HEK293 (cell line): Measurements from ENCODE around the gene DCTN1.

ENCODE experiments used
- BCL11A ChIP-seq: fragments of 450-650 bp; formaldehyde crosslinking; IDR thresholded peaks from 2 replicates; pipeline ENCODE4 v1.5.1; 2016; ENCODE audit warnings: low read depth, missing biosample characterization, missing genetic modification characterization
- ZBTB7A ChIP-seq: fragments of 450-650 bp; formaldehyde crosslinking; IDR thresholded peaks from 2 replicates; pipeline ENCODE4 v1.5.1; 2016; ENCODE audit warnings: low read depth, missing biosample characterization, missing genetic modification characterization
- ZNF132 ChIP-seq: fragments of 450-650 bp; formaldehyde crosslinking; IDR thresholded peaks from 2 replicates; pipeline ENCODE4 v1.5.1; 2017; ENCODE audit warnings: missing biosample characterization, missing genetic modification characterization, borderline replicate concordance
- ZNF138 ChIP-seq: fragments of 450-650 bp; formaldehyde crosslinking; IDR thresholded peaks from 2 replicates; pipeline ENCODE4 v1.5.1; 2016; ENCODE audit warnings: missing biosample characterization, missing genetic modification characterization, borderline replicate concordance
- ZNF140 ChIP-seq: fragments of 450-650 bp; formaldehyde crosslinking; IDR thresholded peaks from 2 replicates; pipeline ENCODE4 v1.5.1; 2016; ENCODE audit warnings: missing biosample characterization, missing genetic modification characterization
- ZNF274 ChIP-seq, 2 experiments: fragments of 200-500 bp in 1 of 2; fragments of 450-650 bp in 1 of 2; sonication (Bioruptor generic) in 1 of 2; formaldehyde crosslinking in 1 of 2; IDR thresholded peaks; 2 replicates each; pipeline versions ENCODE4 v1.5.1 to v1.6.1; 2014 to 2016; ENCODE audit warnings: borderline replicate concordance in 1 of 2, inconsistent platforms in 1 of 2, low read length in 1 of 2, missing biosample characterization in 1 of 2, missing genetic modification characterization in 1 of 2
- ZNF48 ChIP-seq: fragments of 450-650 bp; formaldehyde crosslinking; IDR thresholded peaks from 2 replicates; pipeline ENCODE4 v1.5.1; 2016; ENCODE audit warnings: missing biosample characterization, missing genetic modification characterization
- ZNF623 ChIP-seq: fragments of 450-650 bp; formaldehyde crosslinking; IDR thresholded peaks from 2 replicates; pipeline ENCODE4 v1.5.1; 2016; ENCODE audit warnings: missing biosample characterization, missing genetic modification characterization
- ZNF664 ChIP-seq: fragments of 450-650 bp; formaldehyde crosslinking; IDR thresholded peaks from 2 replicates; pipeline ENCODE4 v1.5.1; 2016; ENCODE audit warnings: missing biosample characterization, missing genetic modification characterization
- TF ChIP-seq, protein P1 (sequence below): fragments of 450-650 bp; formaldehyde crosslinking; IDR thresholded peaks from 2 replicates; pipeline ENCODE4 v1.5.1; 2016; ENCODE audit warnings: missing biosample characterization, missing genetic modification characterization
- TF ChIP-seq, protein P2 (sequence below): fragments of 450-650 bp; formaldehyde crosslinking; IDR thresholded peaks from 2 replicates; pipeline ENCODE4 v1.5.1; 2017; ENCODE audit warnings: missing biosample characterization, missing genetic modification characterization

GRCh38 chr2:74343316-74343715 lies 36.8 kb downstream of the DCTN1 start, which contains the start of gene SLC4A5:
- TF ChIP-seq, protein P1, sequence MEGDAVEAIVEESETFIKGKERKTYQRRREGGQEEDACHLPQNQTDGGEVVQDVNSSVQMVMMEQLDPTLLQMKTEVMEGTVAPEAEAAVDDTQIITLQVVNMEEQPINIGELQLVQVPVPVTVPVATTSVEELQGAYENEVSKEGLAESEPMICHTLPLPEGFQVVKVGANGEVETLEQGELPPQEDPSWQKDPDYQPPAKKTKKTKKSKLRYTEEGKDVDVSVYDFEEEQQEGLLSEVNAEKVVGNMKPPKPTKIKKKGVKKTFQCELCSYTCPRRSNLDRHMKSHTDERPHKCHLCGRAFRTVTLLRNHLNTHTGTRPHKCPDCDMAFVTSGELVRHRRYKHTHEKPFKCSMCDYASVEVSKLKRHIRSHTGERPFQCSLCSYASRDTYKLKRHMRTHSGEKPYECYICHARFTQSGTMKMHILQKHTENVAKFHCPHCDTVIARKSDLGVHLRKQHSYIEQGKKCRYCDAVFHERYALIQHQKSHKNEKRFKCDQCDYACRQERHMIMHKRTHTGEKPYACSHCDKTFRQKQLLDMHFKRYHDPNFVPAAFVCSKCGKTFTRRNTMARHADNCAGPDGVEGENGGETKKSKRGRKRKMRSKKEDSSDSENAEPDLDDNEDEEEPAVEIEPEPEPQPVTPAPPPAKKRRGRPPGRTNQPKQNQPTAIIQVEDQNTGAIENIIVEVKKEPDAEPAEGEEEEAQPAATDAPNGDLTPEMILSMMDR (tag by site-specific recombination): no peak
- TF ChIP-seq ZNF48 (tag by site-specific recombination) (no peak), ZNF140 (tag by site-specific recombination) (no peak), ZNF623 (tag by site-specific recombination) (no peak), ZNF664 (tag by site-specific recombination) (no peak), ZNF138 (tag by site-specific recombination) (no peak), ZNF132 (tag by site-specific recombination) (no peak), ZNF274 (IDR thresholded peaks at IDR 0.05; ENCODE audit: low read length) (no peak), ZNF274 (tag by site-specific recombination; IDR thresholded peaks at IDR 0.05; ENCODE audit: borderline replicate concordance) (no peak), BCL11A (tag by site-specific recombination) (no peak), ZBTB7A (tag by site-specific recombination) (no peak)
- TF ChIP-seq, protein P2, sequence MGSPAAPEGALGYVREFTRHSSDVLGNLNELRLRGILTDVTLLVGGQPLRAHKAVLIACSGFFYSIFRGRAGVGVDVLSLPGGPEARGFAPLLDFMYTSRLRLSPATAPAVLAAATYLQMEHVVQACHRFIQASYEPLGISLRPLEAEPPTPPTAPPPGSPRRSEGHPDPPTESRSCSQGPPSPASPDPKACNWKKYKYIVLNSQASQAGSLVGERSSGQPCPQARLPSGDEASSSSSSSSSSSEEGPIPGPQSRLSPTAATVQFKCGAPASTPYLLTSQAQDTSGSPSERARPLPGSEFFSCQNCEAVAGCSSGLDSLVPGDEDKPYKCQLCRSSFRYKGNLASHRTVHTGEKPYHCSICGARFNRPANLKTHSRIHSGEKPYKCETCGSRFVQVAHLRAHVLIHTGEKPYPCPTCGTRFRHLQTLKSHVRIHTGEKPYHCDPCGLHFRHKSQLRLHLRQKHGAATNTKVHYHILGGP (tag by site-specific recombination): no peak
